NCI-H1048 (cell line): ENCODE results near the gene NDRG3.
A peak's percentile ranks its signal among the peaks of the same experiment; 100 is the strongest.

Source experiments
- DNase-seq: peaks from one replicate; lab custom pipeline; 2025; lab: John Stamatoyannopoulos, UW

NDRG3 gene

GRCh38 chr20:36745927-36746659, at the start of gene NDRG3:
Gene NDRG3 (minus strand): TSS chr20:36746090. CDS start chr20:36721735, 24,355 bp downstream.
- DNase-seq = peak; percentile 86

- DNase-seq = no peak
Observed at GRCh38 chr20:36794116-36794474, 48.2 kb upstream of the NDRG3 start.

- DNase-seq = no peak
Observed at GRCh38 chr20:36793294-36794115, 47.6 kb upstream of the NDRG3 start.

- no peak for DNase-seq
Observed at GRCh38 chr20:36792422-36792821, 46.5 kb upstream of the NDRG3 start.

- no peak for DNase-seq
Observed at GRCh38 chr20:36791862-36792261, 46.0 kb upstream of the NDRG3 start.

- no peak for DNase-seq
Observed at GRCh38 chr20:36786663-36787062, 40.8 kb upstream of the NDRG3 start.

GRCh38 chr20:36786246-36786645, 40.4 kb upstream of the NDRG3 start:
- DNase-seq = no peak

- no peak for DNase-seq
Observed at GRCh38 chr20:36785308-36785707, 39.4 kb upstream of the NDRG3 start.

- DNase-seq = no peak
Observed at GRCh38 chr20:36784900-36785299, 39.0 kb upstream of the NDRG3 start.

- DNase-seq = no peak
Observed at GRCh38 chr20:36784116-36784515, 38.2 kb upstream of the NDRG3 start.

- no peak for DNase-seq
Observed at GRCh38 chr20:36779656-36780025, 33.8 kb upstream of the NDRG3 start.

GRCh38 chr20:36778831-36779655, 33.2 kb upstream of the NDRG3 start:
- no peak for DNase-seq

GRCh38 chr20:36777576-36777975, 31.7 kb upstream of the NDRG3 start:
- DNase-seq = no peak

- no peak for DNase-seq
Observed at GRCh38 chr20:36777167-36777566, 31.3 kb upstream of the NDRG3 start.

GRCh38 chr20:36775826-36776225, 29.9 kb upstream of the NDRG3 start:
- no peak for DNase-seq

- DNase-seq = no peak
Observed at GRCh38 chr20:36775196-36775595, 29.3 kb upstream of the NDRG3 start.

- DNase-seq = peak; percentile 91
Observed at GRCh38 chr20:36773597-36774390, 27.9 kb upstream of the NDRG3 start, which contains the start of gene DSN1. Gene DSN1 (minus strand): TSS chr20:36773763. CDS start chr20:36771458, 2,305 bp downstream.

GRCh38 chr20:36773107-36773596, 27.3 kb upstream of the NDRG3 start:
- no peak for DNase-seq

- DNase-seq = no peak
Observed at GRCh38 chr20:36770680-36771079, 24.8 kb upstream of the NDRG3 start.

GRCh38 chr20:36768768-36769430, 23.0 kb upstream of the NDRG3 start:
- DNase-seq = peak; percentile 16

GRCh38 chr20:36761125-36761524, 15.2 kb upstream of the NDRG3 start:
- DNase-seq = no peak
